ENCODE data around the gene CHAF1A. TPM values are rescaled to one million over a fixed set of nuclear protein-coding genes. Genes with fewer than 3 reads are reported as not detected.

The CHAF1A gene
- total RNA-seq, 1 experiment from 2014 or later, result 161 TPM

GRCh38 chr19:4370418-4371041 is 31.9 kb upstream of the CHAF1A start:
- ATAC-seq (no peak), DNase-seq (ENCODE audit: low spot score) (no peak)
- CTCF ChIA-PET, result interaction anchor here (0.7 to 1.8 kb wide), 15 partner anchors 10 to 155 kb away, joined by 3 to 23 read pairs (median 7); partner anchors contain the start of genes CHAF1A, MPND and SH3GL1
- H3K4me1 Mint-ChIP-seq, result peaks cover 27% of the 10 kb centered on the region
- TF ChIP-seq TCF7 (CRISPR knock-in tag; IDR thresholded peaks at IDR 0.05; ENCODE audit: low read depth) (0 out of 2 replicates have a peak, but pooled peaks have one; percentile 30), SOX15 (CRISPR knock-in tag; IDR thresholded peaks at IDR 0.05) (no peak), ZNF219 (CRISPR knock-in tag; IDR thresholded peaks at IDR 0.05; ENCODE audit: borderline replicate concordance) (no peak), ZNF138 (CRISPR knock-in tag; conservative IDR thresholded peaks at IDR 0.05) (no peak)
- H3K4me3 Mint-ChIP-seq, result no peak overlapping the region
- H3K27me3 Mint-ChIP-seq (ENCODE audit: low read depth), result no peaks in the 10 kb centered on the region
- no peaks in the 10 kb centered on the region for H3K9me3 Mint-ChIP-seq
- no peaks in the 10 kb centered on the region; the same call in 1 of the 2 replicates for H3K36me3 Mint-ChIP-seq
- POLR2A ChIA-PET, result interaction anchor here (1.4 kb wide), 1 partner anchor 20 kb away, joined by 7 read pairs; no protein-coding TSS in a partner anchor
- 0 out of 2 replicates have a peak overlapping the region, but pooled peaks have one; percentile 60 for H3K27ac Mint-ChIP-seq

DNA sequence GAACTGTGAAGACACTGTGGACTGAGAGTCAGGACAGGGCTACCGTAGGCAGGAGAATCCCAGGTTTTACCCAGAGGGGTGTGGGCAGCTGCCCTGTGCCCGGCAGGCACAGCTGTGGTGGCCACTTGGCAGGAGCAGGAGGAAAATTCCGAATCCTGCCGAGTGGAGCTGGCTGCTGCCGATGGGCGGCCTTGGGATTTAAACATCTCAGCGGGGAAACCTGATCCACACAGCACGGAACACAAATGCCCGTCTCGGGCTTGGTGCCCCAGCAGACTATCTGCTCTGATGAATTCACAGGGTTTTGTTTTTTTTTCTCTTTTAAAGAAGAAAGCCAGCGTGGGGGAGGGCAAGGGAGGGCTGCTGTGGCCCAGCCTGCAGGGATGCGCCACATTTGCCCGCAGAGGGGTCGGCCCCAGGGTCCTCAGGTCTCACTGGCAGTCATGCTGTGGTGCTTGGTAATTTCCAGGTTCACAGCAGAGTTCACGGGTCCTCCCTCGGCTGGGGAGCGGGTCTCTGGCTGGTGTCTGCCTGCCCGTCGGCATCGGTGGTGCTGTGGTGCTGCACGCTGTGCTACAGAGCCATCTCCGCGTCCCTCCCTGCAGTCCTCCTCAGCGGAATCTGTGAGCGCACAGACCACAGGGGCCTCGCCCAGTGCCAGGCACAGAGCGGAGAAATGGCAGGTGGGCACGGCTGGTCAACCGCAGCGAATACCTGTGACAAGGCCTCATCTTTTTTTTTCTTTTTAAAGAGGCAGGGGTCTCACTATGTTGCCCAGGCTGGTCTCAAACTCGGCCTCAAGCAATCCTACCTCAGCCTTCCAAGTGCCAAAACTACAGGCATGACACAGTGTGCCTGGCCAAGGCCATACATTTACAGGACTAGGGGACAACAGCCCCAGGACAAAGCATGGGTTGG is 30.9 kb upstream of the CHAF1A start:
- ChIA-PET POLR2A (no interaction called here), CTCF (interaction anchor here (0.8 to 0.9 kb wide), 2 partner anchors 22 to 105 kb away, joined by 3 read pairs; no protein-coding TSS in a partner anchor)
- H3K27ac Mint-ChIP-seq, result 0 out of 2 replicates have a peak overlapping the region, but pooled peaks have one; percentile 60
- DNase-seq (ENCODE audit: low spot score) (no peak), ATAC-seq (no peak)
- H3K36me3 Mint-ChIP-seq, result no peaks in the 10 kb centered on the region; the same call in 1 of the 2 replicates
- peaks cover 37% of the 10 kb centered on the region for H3K4me1 Mint-ChIP-seq
- TF ChIP-seq ZNF121 (CRISPR knock-in tag; IDR thresholded peaks at IDR 0.05), result peak; percentile 37; the same call in 1 of the 2 replicates
- TF ChIP-seq ZNF532 (CRISPR knock-in tag; IDR thresholded peaks at IDR 0.05; ENCODE audit: borderline replicate concordance), result no peak
- H3K9me3 Mint-ChIP-seq, result no peaks in the 10 kb centered on the region
- H3K27me3 Mint-ChIP-seq (ENCODE audit: low read depth), result no peaks in the 10 kb centered on the region
- H3K4me3 Mint-ChIP-seq, result no peak overlapping the region

DNA sequence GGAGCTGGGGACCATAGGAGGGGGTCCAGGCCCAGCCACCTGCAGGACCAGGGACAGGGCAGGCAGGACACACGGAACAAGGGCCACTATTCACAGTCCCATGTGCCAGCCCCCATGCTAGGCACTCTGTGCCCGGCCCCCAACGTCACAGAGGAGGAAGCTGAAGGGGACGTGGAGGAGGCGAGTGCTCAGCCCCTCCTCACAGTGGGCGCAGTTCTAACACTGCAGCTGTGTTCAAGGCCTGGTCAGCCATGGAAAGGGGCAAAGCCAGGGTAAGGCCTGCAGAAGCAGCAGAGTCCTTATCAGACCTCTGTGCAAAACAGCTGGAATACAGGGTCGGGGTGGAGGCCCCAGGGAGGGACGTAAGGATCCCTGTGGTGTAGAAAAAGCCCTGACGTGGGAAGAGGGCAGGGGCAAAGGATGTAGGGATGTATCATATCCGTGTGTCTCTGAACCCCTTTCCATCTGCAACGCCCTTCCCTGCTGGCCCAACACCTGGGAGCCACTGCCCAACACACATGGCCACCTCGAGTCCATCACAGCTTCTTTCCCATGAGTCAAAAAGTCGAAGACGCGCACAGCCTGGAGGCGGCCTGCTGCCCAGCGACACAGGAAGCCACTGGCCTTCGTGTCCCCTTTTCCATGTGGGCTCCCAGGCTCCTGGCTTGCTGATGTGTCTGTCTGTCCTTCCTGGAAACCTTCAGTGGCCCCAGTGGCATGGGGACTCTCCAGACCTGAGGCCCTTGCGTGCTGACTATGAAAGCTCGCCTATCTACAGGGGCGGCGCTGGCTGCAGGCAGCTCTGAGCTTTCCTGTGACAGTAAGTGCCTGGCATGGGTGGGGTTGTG is 30.1 kb upstream of the CHAF1A start:
- Mint-ChIP-seq H3K9me3 (no peaks in the 10 kb centered on the region), H3K4me1 (peaks cover 45% of the 10 kb centered on the region), H3K36me3 (no peaks in the 10 kb centered on the region; the same call in 1 of the 2 replicates), H3K27me3 (ENCODE audit: low read depth) (no peaks in the 10 kb centered on the region), H3K27ac (0 out of 2 replicates have a peak overlapping the region, but pooled peaks have one; percentile 45), H3K4me3 (no peak overlapping the region)
- DNase-seq (ENCODE audit: low spot score) (no peak), ATAC-seq (no peak)
- CTCF ChIA-PET, result interaction anchor here (0.6 to 0.9 kb wide), 3 partner anchors 21 to 106 kb away, joined by 3 read pairs; partner anchors contain the start of gene SH3GL1
- POLR2A ChIA-PET, result no interaction called here
- TF ChIP-seq ATF1 (CRISPR knock-in tag; IDR thresholded peaks at IDR 0.05), result no peak

- no peak for ATAC-seq
- Mint-ChIP-seq H3K9me3 (no peaks in the 10 kb centered on the region), H3K27ac (0 out of 2 replicates have a peak overlapping the region, but pooled peaks have one; percentile 19), H3K4me3 (no peak overlapping the region), H3K27me3 (ENCODE audit: low read depth) (no peaks in the 10 kb centered on the region), H3K4me1 (peaks cover 45% of the 10 kb centered on the region), H3K36me3 (no peaks in the 10 kb centered on the region)
- ChIA-PET CTCF (no interaction called here), POLR2A (no interaction called here)
- DNase-seq (ENCODE audit: low spot score), result no peak
- no peak for TF ChIP-seq ZNF671 (CRISPR knock-in tag; IDR thresholded peaks at IDR 0.05)
- no peak for TF ChIP-seq HMGXB4 (CRISPR knock-in tag; IDR thresholded peaks at IDR 0.05)
- TF ChIP-seq STAT6 (CRISPR knock-in tag; conservative IDR thresholded peaks at IDR 0.05; ENCODE audit: low read depth), result no peak
- no peak for TF ChIP-seq JUN (CRISPR knock-in tag; IDR thresholded peaks at IDR 0.05)
- no peak for TF ChIP-seq PRRX2 (CRISPR knock-in tag; IDR thresholded peaks at IDR 0.05)
- no peak for TF ChIP-seq SP1 (CRISPR knock-in tag; conservative IDR thresholded peaks at IDR 0.05)
- TF ChIP-seq IRF2 (CRISPR knock-in tag; IDR thresholded peaks at IDR 0.05; ENCODE audit: borderline replicate concordance, low read depth), result no peak
Measured at GRCh38 chr19:4373013-4373367, 29.4 kb upstream of the CHAF1A start.
